Astrocyte of the hippocampus (primary cell): ENCODE data around the gene ZNF594.
"Not testable (repeated sequence)": the region's sequence is repeated elsewhere in the genome, so short reads cannot be mapped to it uniquely, and the experiment has no call there.

Source experiments
- DNase-seq: peaks from one replicate; pipeline ENCODE4 v3.0.0; 2011; ENCODE audit warnings: low read depth, low spot score

Gene ZNF594

GRCh38 chr17:5191541-5192417 lies at the start of gene ZNF594:
ZNF594 (minus strand) TSS chr17:5191868; CDS start chr17:5184256, 7,612 bp downstream.
- peak; percentile 99 for DNase-seq

GRCh38 chr17:5239769-5240168 lies 48.1 kb upstream of the ZNF594 start:
- DNase-seq, result not testable (repeated sequence)

DNA sequence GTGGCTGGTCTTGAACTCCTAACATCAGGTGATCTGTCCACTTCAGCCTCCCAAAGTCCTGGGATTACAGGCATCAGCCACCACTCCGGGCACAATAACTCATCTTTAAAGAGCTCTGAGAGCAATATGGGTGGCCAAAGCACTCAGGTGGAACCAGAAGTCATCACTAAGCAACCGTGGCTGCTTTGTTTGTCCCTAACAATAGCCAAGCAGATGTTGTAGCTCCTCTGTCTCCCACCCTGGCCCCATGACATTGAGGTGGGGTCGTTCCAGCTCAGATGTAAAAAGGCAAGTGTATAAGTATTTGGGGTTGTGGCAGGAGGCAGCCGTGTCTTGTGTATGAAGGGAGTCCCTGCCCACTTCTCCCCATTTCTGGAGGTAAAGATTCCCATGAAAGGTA lies 46.7 kb upstream of the ZNF594 start:
- DNase-seq, result no peak

DNA sequence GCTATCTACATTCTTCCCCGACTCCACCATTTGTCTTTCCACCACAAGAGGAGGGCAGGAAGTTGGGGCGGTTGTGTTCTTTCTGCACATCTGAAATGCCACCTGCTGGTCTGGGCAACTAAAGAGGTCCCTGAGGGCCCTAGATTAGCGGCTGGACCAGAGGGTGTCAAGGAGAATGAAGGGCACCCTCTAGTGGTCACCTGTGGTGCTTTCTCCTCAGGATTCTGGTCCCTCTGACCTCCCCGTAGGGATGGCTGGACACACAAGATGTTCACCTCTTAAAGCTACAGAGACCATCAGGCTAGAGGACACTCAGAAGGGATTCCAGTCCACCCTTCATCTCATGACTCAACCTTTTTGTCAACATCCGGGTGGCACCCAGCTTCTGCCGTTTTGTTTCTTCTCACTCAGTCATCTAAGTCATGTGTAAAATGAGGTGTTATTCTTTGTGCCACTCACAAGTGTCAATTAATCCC lies 45.9 kb upstream of the ZNF594 start:
- peak; percentile 44 for DNase-seq

DNA sequence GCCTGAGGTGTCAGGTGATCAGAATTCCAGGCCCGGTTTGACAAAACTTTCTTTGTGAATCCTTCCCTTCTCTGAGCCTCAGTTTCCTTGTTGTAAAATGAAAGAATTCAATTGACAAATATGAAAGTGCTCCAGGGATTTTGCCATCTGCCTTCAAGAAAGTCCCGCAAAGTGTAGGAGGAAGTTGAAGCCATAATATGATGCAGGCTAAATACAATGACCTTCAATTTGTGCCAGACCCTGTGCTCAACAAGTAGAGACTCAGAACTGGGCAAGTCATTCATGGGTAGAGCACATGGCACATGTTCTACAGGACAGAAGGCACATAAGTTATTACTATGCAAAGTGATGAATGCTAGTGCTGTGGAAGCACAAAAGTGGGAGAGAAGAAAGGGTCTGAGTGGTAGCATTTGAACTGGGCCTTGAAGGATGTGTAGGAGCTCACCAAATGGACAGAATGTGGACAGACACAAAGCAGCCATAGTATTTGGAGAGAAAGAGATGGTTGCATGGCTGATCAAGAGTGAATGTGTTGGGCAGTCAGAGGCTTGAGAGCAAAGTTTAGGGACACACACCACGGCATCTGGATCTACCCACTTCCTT lies 45.4 kb upstream of the ZNF594 start:
- no peak for DNase-seq

DNA sequence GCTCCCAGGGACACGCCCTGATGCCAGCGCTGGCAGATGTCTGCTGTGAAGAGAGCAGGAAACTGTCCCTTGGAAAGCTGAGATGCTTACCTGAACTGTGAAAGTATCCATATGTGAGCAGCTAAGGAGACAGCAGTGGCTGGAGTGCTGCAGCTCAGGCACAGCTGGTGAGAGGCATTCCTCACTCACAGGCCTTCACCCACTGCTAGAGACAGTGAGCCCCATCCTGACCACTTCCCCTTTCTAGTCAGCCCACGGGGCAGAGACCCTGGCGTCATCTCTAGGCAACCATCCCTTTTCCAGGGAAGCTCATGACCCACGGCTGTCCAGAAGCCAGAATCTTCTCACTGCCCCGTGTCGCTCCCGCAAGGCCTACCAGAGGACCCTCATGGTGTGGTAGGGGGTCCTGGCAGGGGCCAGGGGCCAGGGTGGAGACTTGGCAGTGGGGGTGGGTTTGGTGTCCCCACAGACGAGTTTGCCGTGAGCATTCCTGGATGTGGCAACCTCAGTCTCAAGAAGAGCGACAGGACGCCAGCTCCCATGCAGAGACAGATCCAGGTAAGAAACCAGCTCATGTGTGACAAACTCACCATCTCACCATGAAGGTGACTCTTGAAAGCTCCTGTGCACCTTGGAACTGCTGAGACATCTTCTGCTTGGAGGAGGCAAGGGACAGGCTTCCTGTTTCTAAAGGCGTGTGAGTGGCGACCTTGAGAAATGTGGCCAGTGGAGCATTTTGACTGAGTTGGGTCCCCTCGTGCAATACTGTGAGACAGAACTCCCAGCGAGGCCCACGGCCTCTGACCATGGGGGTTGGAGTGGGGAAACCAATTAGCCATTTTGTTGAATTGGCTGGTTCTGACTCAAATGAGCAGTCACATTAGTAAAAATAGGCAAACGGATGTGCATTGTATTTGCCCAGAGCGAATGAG lies 43.2 kb upstream of the ZNF594 start, which contains the start of gene SCIMP:
Gene SCIMP (minus strand): TSS at position 216 of the 932 bp plus-strand sequence. CDS start 105 bp downstream, at position 111.
- DNase-seq, result no peak

GRCh38 chr17:5233492-5233891 lies 41.8 kb upstream of the ZNF594 start:
- not testable (repeated sequence) for DNase-seq

GRCh38 chr17:5226940-5227878 lies 35.5 kb upstream of the ZNF594 start:
- DNase-seq, result no peak

DNA sequence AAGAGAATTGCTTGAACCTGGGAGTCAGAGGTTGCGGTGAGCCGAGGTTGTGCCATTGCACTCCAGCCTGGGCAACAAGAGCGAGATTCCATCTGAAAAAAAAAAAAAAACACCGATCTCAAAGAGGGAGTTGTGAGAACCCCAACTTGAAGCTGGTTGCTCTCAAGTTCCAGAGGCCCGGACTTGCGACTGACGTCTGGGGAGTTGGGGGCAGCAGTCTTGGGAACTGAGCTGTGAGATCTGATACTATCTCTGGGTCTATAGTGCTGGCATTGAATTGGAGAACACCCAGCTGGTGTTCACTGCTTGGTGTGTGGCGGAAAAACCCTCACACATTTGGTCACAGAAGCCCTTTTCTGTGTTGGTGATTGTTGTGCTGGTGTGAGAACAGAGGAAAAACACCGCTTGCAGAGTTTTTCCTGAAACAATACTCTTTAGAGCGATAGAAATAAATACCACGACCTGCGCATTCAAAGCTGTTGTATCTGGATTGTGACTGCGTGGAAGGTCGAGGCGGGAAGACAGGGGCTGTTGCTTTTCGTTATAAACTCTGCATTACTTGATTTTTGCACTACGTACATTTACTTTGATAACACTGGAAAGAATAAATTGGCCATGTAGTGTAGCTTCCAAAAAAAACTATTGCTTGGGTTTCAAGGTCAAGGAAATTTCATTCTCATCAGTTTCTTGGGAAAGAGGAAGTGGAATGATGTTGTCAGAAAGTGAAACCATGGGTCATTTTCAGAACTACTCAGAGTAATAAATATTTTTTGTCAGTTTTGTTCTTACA lies 34.2 kb upstream of the ZNF594 start:
- no peak for DNase-seq

DNA sequence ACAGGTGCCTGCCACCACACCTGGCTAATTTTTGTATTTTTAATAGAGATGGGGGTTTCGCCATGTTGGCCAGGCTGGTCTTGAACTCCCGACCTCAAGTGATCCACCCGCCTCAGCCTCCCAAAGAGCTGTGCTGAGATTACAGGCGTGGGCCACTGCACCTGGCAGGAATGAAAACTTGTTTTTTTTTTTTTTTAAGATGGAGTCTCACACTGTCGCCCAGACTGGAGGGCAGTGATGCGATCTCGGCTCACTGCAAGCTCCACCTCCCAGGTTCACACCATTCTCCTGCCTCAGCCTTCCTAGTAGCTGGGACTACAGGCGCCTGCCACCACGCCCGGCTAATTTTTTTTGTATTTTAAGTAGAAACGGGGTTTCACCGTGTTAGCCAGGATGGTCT lies 30.2 kb upstream of the ZNF594 start:
- not testable (repeated sequence) for DNase-seq

- DNase-seq, result no peak
Measured at GRCh38 chr17:5220074-5220473, 28.4 kb upstream of the ZNF594 start.

GRCh38 chr17:5219536-5219935 lies 27.9 kb upstream of the ZNF594 start:
- no peak for DNase-seq

- DNase-seq, result not testable (repeated sequence)
Measured at GRCh38 chr17:5217562-5217961, 25.9 kb upstream of the ZNF594 start.

DNA sequence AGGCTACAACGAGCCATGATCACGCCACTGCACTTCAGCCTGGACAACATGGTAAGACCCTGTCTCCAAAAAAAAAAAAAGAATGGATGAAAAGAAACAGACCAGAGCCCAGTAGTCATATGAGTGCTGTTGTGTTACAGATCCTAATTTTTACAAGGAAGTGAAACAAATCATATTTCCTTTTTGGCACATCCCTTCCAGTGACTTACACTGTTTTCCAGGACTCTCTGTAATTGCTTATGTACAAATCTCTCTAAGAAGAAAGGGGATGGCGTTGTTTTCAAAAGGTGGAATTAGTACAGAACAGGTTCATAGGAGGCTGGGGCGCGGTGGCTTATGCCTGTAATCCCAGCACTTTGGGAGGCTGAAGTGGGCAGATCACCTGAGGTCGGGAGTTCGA lies 19.8 kb upstream of the ZNF594 start:
- DNase-seq, result no peak

- DNase-seq, result no peak
Measured at GRCh38 chr17:5210614-5211252, 19.1 kb upstream of the ZNF594 start.

- DNase-seq, result no peak
Measured at GRCh38 chr17:5210091-5210490, 18.4 kb upstream of the ZNF594 start.

DNA sequence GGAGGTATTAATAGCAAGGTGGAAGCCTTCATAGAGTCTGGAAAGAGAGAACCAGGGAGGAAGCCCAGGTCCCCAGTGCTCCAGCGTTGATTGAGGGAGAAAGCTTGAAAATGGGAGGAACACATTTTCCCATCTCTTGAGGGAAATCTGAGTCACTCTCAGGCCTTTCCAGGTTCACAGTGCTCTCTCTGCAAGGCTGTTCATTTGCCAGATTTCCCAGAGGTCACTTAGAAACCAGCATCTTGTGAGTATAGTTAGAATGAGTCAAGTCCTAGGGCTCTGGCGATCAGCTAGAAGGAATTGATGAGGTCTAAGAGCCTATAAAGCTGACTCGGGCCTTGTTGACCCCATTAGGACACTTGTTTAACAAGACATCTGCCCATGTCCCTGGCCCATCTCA lies 17.7 kb upstream of the ZNF594 start:
- peak; percentile 48 for DNase-seq

DNA sequence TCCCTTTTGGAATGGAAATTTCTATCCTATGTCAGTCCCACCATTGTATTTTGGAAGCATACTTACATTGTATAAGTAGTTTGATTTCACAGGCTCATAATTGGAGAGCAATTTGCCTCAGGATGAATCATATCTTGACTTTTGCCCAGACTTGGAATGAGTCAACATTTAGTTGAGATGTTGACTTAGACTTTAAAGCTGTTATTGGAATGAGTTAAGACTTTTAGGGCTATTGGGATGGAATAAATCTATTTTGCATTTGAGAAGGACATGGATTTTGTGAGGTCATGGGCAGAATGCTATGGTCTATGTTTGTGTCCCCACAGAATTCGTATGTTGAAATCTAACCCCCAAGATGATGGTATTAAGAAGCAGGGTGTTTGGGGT lies 12.2 kb upstream of the ZNF594 start:
- peak; percentile 46 for DNase-seq

DNA sequence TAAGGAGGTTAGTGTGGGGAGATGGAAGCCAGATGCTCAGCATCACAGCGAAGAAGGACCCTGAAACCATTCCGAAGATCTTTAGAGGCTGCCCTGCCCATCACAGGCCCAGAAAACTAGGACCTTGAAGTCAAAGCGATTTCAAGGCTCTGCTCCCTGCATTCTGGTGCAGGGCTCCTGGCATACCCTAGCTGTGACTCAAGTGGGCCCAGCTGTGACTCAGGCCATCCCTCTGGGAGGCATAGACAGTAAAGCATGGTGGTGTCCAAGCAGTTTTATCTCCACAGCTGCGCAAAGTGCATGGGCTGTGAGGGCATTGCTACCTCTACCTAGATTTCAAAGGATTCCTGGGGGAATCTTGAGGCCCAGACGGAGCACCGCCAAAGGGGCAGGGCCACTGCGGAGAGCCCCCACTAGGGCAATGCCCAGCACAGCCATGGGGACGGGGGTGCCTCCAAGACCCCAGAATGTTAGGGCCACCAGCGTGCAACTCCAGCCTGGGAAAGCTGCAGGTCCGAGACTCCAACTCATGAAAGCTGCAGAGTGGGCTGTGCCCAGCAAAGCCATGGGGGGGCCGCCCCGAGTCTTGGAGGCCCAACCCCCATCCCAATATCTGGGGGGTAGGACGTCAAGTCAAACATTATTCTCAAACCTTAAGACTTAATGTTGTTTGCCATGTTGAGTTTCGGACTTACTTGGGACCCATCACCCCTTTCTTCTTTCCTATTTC lies 11.7 kb upstream of the ZNF594 start:
- peak; percentile 15 for DNase-seq
